Peyer's patch (tissue), 4 donors: ENCODE data around the gene AIPL1. TPM values are rescaled to one million over a fixed set of nuclear protein-coding genes. Genes with fewer than 3 reads are reported as not detected.

Experiments
- DNase-seq, 3 donors: peaks; one replicate each; pipeline ENCODE4 v3.0.0-alpha.2; 2017 to 2019
- H3K27ac ChIP-seq, 4 donors: fragments of 200-600 bp; sonication (generic); one replicate each; pipeline ENCODE4 v1.5.1; 2016 to 2019
- H3K27me3 ChIP-seq, 2 donors: fragments of 200-600 bp; sonication (generic); one replicate each; pipeline ENCODE4 v1.5.1; 2019
- H3K36me3 ChIP-seq, 3 donors: fragments of 200-600 bp; sonication (generic); one replicate each; pipeline ENCODE4 v1.5.1; 2016 to 2019
- H3K4me1 ChIP-seq, 4 donors: fragments of 200-600 bp; sonication (generic); one replicate each; pipeline ENCODE4 v1.5.1; 2016 to 2019
- H3K4me3 ChIP-seq, 4 donors: fragments of 200-600 bp; sonication (generic); 1 replicate in 3 of 4; 2 replicates in 1 of 4; pipeline ENCODE4 v1.5.1; 2016 to 2019; ENCODE audit warnings: mild to moderate bottlenecking in 1 of 4
- H3K9me3 ChIP-seq, 4 donors: fragments of 200-600 bp; sonication (generic); one replicate each; pipeline ENCODE4 v1.5.1; 2016 to 2019; ENCODE audit warnings: mild to moderate bottlenecking in 1 of 4
- POLR2A ChIP-seq, 2 donors: fragments of 450-650 bp; IDR thresholded peaks; one replicate each; pipeline ENCODE4 v1.5.1; 2017; ENCODE audit warnings: antibody characterized with exemption in 2 of 2, mild to moderate bottlenecking in 2 of 2, moderate library complexity in 2 of 2
- total RNA-seq, 4 donors: library from RNA; depleted of rRNA; stranded (reverse); fragments of >200 nt; gene quantifications; one replicate each; pipeline ENCODE4 v1.1.0, GENCODE V29; 2016
- TF ChIP-seq, protein P1 (sequence below), 6 experiments: fragments of 450-650 bp in 4 of 6; fragments of 200-600 bp in 2 of 6; sonication (generic) in 1 of 6; IDR thresholded peaks; one replicate each; pipeline ENCODE4 v1.5.1; 2017 to 2019; ENCODE audit warnings: antibody characterized with exemption in 6 of 6, mild to moderate bottlenecking in 3 of 6, moderate library complexity in 1 of 6

Gene AIPL1
- total RNA-seq, 4 donors from 2014 or later: not detected

GRCh38 chr17:6435968-6436367 lies 1.0 kb upstream of the AIPL1 start:
- Histone ChIP-seq H3K9me3 (peaks cover 0 to 2% (median 0%) of the 10 kb centered on the region in 4 donors), H3K4me1 (no peaks in the 10 kb centered on the region), H3K4me3 (no peak overlapping the region), H3K27ac (no peak overlapping the region), H3K36me3 (no peaks in the 10 kb centered on the region), H3K27me3 (no peaks in the 10 kb centered on the region)
- TF ChIP-seq, protein P1, sequence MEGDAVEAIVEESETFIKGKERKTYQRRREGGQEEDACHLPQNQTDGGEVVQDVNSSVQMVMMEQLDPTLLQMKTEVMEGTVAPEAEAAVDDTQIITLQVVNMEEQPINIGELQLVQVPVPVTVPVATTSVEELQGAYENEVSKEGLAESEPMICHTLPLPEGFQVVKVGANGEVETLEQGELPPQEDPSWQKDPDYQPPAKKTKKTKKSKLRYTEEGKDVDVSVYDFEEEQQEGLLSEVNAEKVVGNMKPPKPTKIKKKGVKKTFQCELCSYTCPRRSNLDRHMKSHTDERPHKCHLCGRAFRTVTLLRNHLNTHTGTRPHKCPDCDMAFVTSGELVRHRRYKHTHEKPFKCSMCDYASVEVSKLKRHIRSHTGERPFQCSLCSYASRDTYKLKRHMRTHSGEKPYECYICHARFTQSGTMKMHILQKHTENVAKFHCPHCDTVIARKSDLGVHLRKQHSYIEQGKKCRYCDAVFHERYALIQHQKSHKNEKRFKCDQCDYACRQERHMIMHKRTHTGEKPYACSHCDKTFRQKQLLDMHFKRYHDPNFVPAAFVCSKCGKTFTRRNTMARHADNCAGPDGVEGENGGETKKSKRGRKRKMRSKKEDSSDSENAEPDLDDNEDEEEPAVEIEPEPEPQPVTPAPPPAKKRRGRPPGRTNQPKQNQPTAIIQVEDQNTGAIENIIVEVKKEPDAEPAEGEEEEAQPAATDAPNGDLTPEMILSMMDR (IDR thresholded peaks at IDR 0.05): peak; percentile 48 to 78 (median 72)
- TF ChIP-seq POLR2A (IDR thresholded peaks at IDR 0.05): no peak
- DNase-seq: peak; percentile 29 to 79 (median 71)

DNA sequence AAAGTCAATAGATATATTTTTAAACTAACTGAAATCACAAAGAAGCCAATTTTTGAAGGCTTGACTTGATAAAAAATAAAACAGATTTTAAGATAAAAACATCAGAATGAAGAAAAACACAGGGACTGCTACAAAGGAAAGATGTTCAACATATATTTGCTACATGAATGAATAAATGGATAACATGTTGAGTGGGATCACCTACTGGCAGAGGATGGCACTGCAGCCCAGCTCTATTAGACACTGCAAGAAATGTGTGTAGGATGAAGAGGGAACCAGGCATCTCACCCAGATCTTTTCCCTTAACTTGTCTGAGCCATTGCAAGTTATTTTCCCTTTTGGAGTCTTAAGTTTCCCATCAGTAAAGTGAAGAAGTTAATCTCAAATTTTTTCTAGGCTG lies 4.2 kb downstream of the AIPL1 start:
- H3K9me3 ChIP-seq: peaks cover 0 to 6% (median 0%) of the 10 kb centered on the region in 4 donors
- H3K36me3 ChIP-seq: no peaks in the 10 kb centered on the region
- H3K27me3 ChIP-seq: no peaks in the 10 kb centered on the region
- DNase-seq: no peak
- peaks cover 0 to 7% (median 0%) of the 10 kb centered on the region in 4 donors for H3K4me1 ChIP-seq
- H3K4me3 ChIP-seq: no peak overlapping the region
- H3K27ac ChIP-seq: no peak overlapping the region
- no peak for TF ChIP-seq POLR2A (IDR thresholded peaks at IDR 0.05)
- TF ChIP-seq, protein P1 (IDR thresholded peaks at IDR 0.05): peak in 2 of 6 experiments; percentile 5

- Histone ChIP-seq H3K27me3 (no peaks in the 10 kb centered on the region), H3K4me3 (no peak overlapping the region), H3K9me3 (peaks cover 0 to 6% (median 0%) of the 10 kb centered on the region in 4 donors), H3K4me1 (peaks cover 0 to 7% (median 0%) of the 10 kb centered on the region in 4 donors), H3K27ac (no peak overlapping the region), H3K36me3 (no peaks in the 10 kb centered on the region)
- TF ChIP-seq POLR2A (IDR thresholded peaks at IDR 0.05): no peak
- TF ChIP-seq, protein P1 (IDR thresholded peaks at IDR 0.05): no peak
- DNase-seq: no peak
These were observed 5.7 kb downstream of the AIPL1 start for GRCh38 chr17:6429266-6429665.

DNA sequence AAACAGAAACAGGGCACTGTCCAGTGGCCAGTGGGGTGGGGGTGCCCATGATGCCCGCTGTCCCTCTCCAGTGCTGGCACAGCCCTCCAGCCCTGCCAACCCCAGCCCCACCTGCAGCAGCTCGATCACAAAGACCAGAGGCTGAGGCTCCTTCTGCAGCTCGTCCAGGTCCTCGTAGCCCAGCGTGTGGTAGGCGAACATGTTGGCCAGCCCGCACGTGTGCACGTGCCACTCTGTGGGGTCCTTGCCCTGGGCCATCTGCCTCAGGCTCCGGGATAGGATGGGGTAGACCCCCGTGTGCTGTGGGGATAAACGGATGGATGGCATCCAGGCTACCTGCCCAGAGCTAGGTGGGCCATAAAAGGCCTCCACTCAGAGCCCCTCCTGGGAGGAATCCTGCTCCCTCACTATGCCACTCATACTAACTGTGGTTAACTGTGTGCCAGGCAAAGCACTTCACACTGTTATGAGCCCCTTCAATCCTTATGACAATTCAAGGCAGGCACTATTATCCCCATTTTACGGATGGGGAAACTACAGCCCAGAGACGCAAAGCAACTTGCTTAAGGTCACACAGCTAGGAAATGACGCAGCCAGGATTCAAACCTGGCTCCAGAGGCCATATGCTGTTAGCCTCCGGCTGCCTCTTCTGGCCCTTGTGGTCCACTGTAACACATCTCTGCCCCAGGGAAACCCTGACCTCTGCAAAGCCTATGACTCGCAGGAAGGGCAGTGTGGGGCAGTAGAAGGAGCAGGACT lies 6.5 kb downstream of the AIPL1 start:
- H3K27ac ChIP-seq: no peak overlapping the region
- H3K27me3 ChIP-seq: no peaks in the 10 kb centered on the region
- H3K4me3 ChIP-seq: no peak overlapping the region
- H3K4me1 ChIP-seq: peaks cover 0 to 7% (median 0%) of the 10 kb centered on the region in 4 donors
- H3K36me3 ChIP-seq: no peaks in the 10 kb centered on the region
- no peak for TF ChIP-seq POLR2A (IDR thresholded peaks at IDR 0.05)
- TF ChIP-seq, protein P1 (IDR thresholded peaks at IDR 0.05): no peak
- peaks cover 0 to 6% (median 0%) of the 10 kb centered on the region in 4 donors for H3K9me3 ChIP-seq
- DNase-seq: no peak

- Histone ChIP-seq H3K27me3 (no peaks in the 10 kb centered on the region), H3K9me3 (peaks cover 0 to 6% (median 0%) of the 10 kb centered on the region in 4 donors), H3K4me1 (peaks cover 0 to 7% (median 0%) of the 10 kb centered on the region in 4 donors), H3K27ac (no peak overlapping the region), H3K36me3 (no peaks in the 10 kb centered on the region), H3K4me3 (no peak overlapping the region)
- TF ChIP-seq, protein P1 (IDR thresholded peaks at IDR 0.05): no peak
- TF ChIP-seq POLR2A (IDR thresholded peaks at IDR 0.05): no peak
- DNase-seq: no peak
These were observed 7.6 kb downstream of the AIPL1 start for GRCh38 chr17:6427279-6427781.
